IPS-20b (cell line): ENCODE data around the gene CHMP2A.

Experiments
- H3K27ac ChIP-seq: one replicate; pipeline ENCODE4 v1.5.1; 2013; ENCODE audit warnings: low read length
- H3K27me3 ChIP-seq: 2 replicates; pipeline ENCODE4 v1.6.1; 2013; ENCODE audit warnings: mild to moderate bottlenecking, low read length, inconsistent platforms; ENCODE audit not compliant: insufficient read depth
- H3K36me3 ChIP-seq: 2 replicates; pipeline ENCODE4 v1.6.1; 2013; ENCODE audit warnings: low read depth, mild to moderate bottlenecking, inconsistent platforms, low read length, moderate library complexity; ENCODE audit not compliant: insufficient read depth
- H3K4me1 ChIP-seq: 2 replicates; pipeline ENCODE4 v1.6.1; 2013; ENCODE audit warnings: mild to moderate bottlenecking, control low read depth, inconsistent platforms, low read length, moderate library complexity; ENCODE audit not compliant: insufficient read depth
- H3K4me3 ChIP-seq: 2 replicates; pipeline ENCODE4 v1.5.1; 2013; ENCODE audit warnings: mild to moderate bottlenecking, low read length, inconsistent platforms
- H3K9ac ChIP-seq: 2 replicates; pipeline ENCODE4 v1.6.1; 2013; ENCODE audit warnings: low read depth, mild to moderate bottlenecking, inconsistent platforms, low read length, moderate library complexity
- H3K9me3 ChIP-seq: 2 replicates; pipeline ENCODE4 v1.6.1; 2013; ENCODE audit warnings: mild to moderate bottlenecking, low read depth, low read length, inconsistent platforms; ENCODE audit not compliant: insufficient read depth

Gene CHMP2A

DNA sequence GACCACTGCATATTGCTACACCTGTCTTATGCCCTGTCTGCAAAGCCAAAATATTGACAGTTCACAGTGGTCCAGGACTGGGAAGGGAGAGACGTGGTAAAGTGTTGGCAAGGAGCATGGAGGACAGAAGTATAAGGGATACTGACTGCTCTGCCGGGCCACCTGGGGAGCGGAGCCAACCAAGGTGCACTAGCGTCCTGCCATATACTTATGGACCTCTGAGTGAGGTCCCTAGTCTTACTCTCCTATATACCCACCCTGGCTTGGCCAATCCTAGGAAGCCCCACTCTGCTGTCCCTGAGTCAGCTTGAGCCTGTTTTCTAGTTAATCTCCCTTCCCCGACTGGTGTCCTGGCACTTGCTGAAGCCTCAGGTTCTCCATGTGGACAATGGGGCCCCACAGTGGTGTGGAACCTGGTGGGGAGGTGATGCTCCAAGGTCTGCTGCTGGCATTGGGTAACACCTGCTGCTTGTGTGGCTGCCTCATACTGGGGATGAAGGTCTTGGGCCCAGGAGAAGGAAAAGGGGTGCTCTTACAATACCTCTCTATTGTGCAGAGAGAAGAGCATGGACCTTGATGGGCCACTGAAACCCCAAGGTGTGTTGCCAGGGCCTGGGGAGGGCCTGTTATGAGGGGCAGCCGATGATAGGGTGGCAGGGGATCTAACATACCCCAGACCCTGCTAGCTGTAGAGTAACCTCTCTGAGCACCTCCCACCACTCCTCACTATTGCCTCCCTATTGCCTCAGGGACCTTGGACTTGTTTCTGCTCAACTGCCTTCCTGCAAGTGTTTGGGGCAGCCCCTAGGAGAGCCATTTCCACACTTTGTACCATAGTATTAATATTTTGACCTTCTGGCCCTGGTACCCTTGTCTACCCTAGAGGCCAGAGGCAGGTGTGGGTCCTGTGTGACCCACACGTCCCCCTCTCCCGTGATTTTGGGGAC, 17.8 kb downstream of the CHMP2A start:
- no peak overlapping the region for H3K27ac ChIP-seq
- no peaks in the 10 kb centered on the region for H3K9me3 ChIP-seq
- peaks cover 32% of the 10 kb centered on the region for H3K27me3 ChIP-seq
- H3K4me3 ChIP-seq: peak overlapping the region; percentile 69; the same call in 1 of the 2 replicates
- no peaks in the 10 kb centered on the region for H3K36me3 ChIP-seq
- no peaks in the 10 kb centered on the region; the same call in 1 of the 2 replicates for H3K4me1 ChIP-seq
- peak overlapping the region; percentile 85; the same call in 1 of the 2 replicates for H3K9ac ChIP-seq

DNA sequence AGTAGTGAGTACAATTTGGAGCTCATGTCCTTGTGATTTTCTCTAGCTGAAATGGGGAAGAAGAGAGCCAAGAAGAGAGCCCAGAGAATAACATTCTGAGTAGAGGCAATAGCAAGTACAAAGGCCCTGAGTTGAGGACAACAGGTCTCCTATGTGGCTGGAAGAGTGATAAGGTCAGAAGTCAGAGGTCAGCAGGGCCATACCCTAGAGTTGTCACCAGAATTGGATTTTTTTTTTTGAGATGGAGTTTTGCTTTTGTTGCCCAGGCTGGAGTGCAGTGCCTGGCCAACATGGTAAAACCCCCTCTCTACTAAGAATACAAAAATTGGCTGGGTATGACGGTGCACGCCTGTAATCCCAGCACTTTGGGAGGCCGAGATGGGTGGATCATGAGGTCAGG, 19.0 kb downstream of the CHMP2A start:
- no peak overlapping the region for H3K4me3 ChIP-seq
- no peaks in the 10 kb centered on the region for H3K9me3 ChIP-seq
- H3K9ac ChIP-seq: no peak overlapping the region
- peaks cover 28% of the 10 kb centered on the region for H3K27me3 ChIP-seq
- no peak overlapping the region for H3K27ac ChIP-seq
- no peaks in the 10 kb centered on the region; the same call in 1 of the 2 replicates for H3K4me1 ChIP-seq
- no peaks in the 10 kb centered on the region for H3K36me3 ChIP-seq

DNA sequence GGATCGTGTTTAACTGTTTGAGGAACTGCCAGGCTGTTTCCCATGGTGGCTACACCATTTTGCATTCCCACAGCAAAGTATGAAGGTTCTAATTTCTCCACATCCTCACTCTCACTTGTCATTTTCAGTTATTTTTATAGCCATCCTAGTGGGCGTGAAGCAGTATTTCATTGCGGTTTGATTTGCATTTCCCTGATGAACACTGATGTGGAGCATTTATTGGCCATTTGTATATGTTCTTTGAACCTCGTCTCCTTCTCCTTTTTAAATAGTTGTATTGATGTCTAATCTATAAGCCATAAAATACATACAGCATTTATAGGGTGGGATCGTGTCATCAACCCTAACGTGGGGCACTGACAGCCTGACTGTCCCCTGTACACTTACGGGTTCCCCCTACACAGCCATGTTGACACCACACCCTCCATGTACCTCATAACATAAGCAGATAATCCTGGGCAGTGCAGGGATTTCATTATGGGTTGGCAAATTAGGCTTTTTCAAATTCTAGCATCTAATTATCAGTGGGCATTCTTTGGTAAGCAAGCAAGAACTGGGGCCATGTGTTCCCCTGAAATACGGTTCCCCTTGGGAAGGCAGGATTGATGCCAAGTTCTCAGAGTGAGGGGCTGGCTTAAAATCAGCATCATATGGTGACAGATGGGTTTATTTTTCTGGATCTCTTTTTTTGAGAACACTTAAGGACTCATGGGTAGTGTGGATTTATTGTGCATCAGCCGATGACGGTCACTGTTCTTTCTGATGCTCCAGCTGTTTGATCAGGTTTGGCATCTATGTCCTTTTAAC, 23.7 kb downstream of the CHMP2A start:
- no peak overlapping the region for H3K4me3 ChIP-seq
- H3K27ac ChIP-seq: no peak overlapping the region
- no peaks in the 10 kb centered on the region for H3K9me3 ChIP-seq
- no peaks in the 10 kb centered on the region for H3K4me1 ChIP-seq
- H3K9ac ChIP-seq: no peak overlapping the region
- peaks cover 12% of the 10 kb centered on the region for H3K27me3 ChIP-seq
- no peaks in the 10 kb centered on the region for H3K36me3 ChIP-seq

DNA sequence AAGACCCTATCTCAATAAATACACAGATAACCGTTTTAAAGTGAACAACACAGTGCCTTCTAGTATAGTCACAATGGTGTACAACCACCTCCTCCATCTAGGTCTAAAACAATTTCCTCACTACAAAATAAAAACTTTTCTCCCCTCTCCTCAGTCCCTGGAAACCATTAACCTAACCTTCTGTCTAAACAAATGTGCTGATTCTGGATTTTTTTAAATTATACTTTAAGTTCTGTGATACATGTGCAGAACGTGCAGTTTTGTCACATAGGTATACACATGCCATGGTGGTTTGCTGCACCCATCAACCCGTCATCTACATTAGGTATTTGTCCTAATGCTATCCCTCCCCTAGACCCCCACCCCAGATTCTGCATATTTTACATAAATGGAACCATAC, 25.5 kb downstream of the CHMP2A start:
- no peaks in the 10 kb centered on the region for H3K9me3 ChIP-seq
- H3K4me1 ChIP-seq: no peaks in the 10 kb centered on the region
- no peaks in the 10 kb centered on the region for H3K36me3 ChIP-seq
- H3K9ac ChIP-seq: no peak overlapping the region
- no peak overlapping the region for H3K27ac ChIP-seq
- peaks cover 12% of the 10 kb centered on the region for H3K27me3 ChIP-seq
- H3K4me3 ChIP-seq: no peak overlapping the region

DNA sequence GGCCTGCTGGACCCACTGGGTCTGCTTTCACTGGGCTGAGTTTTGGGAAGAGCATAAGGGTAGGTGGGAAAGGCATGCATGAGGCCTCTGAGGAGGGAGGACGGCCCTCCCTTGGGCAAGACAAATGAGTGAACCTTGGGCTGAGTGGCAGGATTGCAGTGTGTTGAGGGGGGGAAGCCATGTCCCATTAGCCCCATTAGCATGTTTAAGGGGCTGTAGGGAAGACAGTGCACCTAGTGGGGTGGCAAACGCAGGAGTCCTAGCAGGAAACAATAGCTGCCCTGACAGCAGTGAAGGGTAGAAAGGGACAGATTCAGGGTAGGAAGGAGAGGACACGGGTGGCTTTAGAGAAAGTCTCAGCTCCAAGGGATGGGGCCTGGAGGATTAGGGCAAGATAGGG, 32.2 kb downstream of the CHMP2A start:
- Histone ChIP-seq H3K27ac (no peak overlapping the region), H3K9ac (no peak overlapping the region), H3K4me1 (peaks cover 14% of the 10 kb centered on the region; the same call in 1 of the 2 replicates), H3K36me3 (no peaks in the 10 kb centered on the region), H3K27me3 (no peaks in the 10 kb centered on the region), H3K9me3 (no peaks in the 10 kb centered on the region), H3K4me3 (no peak overlapping the region)

DNA sequence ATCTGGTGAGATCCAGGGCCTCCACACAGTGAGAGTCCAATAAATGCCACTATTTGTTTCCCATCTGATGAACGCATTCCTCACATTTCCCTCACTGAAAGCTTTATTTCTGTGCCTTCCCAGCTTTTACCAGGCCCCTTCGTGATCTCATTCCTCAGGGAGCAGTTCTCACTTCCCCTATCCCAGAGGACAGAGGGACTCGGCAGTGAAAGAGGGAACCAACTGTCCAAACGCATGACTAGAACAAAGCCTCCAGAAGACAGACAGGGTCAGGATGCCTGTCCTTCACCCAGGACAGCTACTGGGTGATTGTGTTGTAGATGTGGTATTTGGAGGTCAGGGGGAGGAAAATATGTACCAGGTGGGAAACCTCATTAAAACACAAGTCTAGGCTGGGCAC, 33.3 kb downstream of the CHMP2A start:
- Histone ChIP-seq H3K36me3 (peaks cover 3% of the 10 kb centered on the region; the same call in 1 of the 2 replicates), H3K9ac (peak overlapping the region; percentile 21; the same call in 1 of the 2 replicates), H3K4me1 (peaks cover 14% of the 10 kb centered on the region; the same call in 1 of the 2 replicates), H3K9me3 (no peaks in the 10 kb centered on the region), H3K27ac (no peak overlapping the region), H3K27me3 (no peaks in the 10 kb centered on the region), H3K4me3 (no peak overlapping the region)

DNA sequence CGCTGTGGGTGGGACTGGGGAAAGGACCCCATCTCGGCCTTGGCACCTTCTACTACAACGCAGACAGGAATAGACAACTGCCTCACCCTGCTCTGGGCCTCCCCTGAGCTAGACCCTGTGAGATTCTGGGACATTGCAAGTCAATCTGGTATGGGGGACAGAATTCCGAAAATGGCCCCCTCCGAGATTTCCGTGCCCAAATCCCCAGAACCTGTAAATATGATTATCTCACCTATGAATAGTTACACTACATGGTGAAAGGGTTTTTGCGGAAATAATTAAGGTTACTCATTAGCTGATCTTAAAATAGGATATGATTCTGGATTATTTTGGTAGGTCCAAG, 34.7 kb downstream of the CHMP2A start:
- Histone ChIP-seq H3K36me3 (peaks cover 4% of the 10 kb centered on the region; the same call in 1 of the 2 replicates), H3K27me3 (no peaks in the 10 kb centered on the region), H3K4me1 (peaks cover 26% of the 10 kb centered on the region; the same call in 1 of the 2 replicates), H3K27ac (no peak overlapping the region), H3K9ac (peak overlapping the region; percentile 93; the same call in 1 of the 2 replicates), H3K9me3 (no peaks in the 10 kb centered on the region), H3K4me3 (peak overlapping the region; percentile 73)

DNA sequence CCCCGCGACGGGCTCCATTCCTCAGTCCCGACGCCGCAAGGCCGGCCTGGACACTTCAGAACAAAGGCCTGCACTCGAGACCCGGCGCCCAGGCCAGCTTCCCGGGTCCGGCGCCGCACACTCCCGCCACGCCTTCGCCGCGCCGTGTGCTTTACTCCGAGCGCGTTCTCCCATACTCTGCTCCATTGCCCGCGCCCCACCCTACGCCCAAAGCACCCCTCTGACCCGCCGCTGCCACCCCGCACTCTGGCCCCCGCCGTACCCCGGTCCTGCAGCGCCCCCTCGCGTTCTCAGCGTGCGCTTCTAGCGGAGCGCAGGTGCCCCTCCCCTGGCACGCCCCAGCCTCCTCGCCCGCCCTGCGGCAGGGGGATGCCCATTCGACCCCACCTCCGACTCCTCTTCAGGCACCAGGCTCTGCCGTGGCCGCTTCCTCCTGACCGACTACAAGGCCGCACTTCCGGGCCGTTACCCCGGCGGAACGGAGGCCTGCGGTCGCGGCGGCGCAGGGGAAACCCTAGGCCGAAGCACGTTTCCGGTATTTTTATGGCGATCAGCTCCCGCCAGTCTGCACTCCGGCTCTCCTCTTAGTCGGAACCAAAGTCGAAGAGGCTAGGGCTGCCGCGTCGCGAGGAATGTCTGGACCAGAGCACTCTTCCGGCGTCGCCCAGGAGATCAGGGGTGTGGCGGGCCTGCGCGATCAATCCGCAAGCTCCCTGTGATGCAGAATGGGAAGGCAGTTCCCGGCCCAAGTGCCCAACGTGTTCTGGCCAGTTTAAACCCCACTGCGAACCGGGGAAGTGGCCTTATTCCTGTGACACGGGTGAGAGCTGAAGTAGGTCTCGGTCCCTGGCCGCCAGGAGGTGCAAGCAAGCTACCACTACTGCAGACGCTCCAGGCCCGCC, 35.3 kb downstream of the CHMP2A start, which contains the start of gene ZBTB45:
Gene ZBTB45, minus strand, starts transcription at position 456 of the 902 bp plus-strand sequence. CDS start 2,137 bp downstream, outside the sequence.
- Histone ChIP-seq H3K4me1 (peaks cover 27% of the 10 kb centered on the region; the same call in 1 of the 2 replicates), H3K27ac (peak within 1 kb of the TSS; percentile 74), H3K9ac (peak within 1 kb of the TSS; percentile 93)

DNA sequence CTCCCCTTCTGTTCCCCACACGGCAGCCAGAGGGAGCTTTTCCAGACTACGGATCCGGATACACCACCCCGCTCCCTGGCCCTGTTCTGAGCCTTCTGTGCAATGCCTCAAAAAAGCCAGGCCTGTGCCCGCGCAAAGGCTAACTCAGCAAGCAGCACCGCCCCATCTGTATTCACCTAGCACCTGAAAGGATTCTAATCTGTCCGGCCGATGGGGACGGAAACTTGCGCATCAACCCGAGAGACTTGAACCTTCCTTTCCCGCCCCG, 35.9 kb downstream of the CHMP2A start:
- H3K36me3 ChIP-seq: peaks cover 4% of the 10 kb centered on the region; the same call in 1 of the 2 replicates
- H3K27ac ChIP-seq: peak overlapping the region; percentile 74
- H3K4me1 ChIP-seq: peaks cover 30% of the 10 kb centered on the region; the same call in 1 of the 2 replicates
- H3K27me3 ChIP-seq: no peaks in the 10 kb centered on the region
- no peaks in the 10 kb centered on the region for H3K9me3 ChIP-seq
- H3K4me3 ChIP-seq: peak overlapping the region; percentile 73
- peak overlapping the region; percentile 93 for H3K9ac ChIP-seq

More for the DNA sequence above, 35.3 kb downstream of the CHMP2A start, which contains the start of gene ZBTB45:
- Histone ChIP-seq H3K36me3 (peaks cover 4% of the 10 kb centered on the region; the same call in 1 of the 2 replicates), H3K4me3 (peak within 1 kb of the TSS; percentile 73), H3K27me3 (no peaks in the 10 kb centered on the region), H3K9me3 (no peaks in the 10 kb centered on the region)

DNA sequence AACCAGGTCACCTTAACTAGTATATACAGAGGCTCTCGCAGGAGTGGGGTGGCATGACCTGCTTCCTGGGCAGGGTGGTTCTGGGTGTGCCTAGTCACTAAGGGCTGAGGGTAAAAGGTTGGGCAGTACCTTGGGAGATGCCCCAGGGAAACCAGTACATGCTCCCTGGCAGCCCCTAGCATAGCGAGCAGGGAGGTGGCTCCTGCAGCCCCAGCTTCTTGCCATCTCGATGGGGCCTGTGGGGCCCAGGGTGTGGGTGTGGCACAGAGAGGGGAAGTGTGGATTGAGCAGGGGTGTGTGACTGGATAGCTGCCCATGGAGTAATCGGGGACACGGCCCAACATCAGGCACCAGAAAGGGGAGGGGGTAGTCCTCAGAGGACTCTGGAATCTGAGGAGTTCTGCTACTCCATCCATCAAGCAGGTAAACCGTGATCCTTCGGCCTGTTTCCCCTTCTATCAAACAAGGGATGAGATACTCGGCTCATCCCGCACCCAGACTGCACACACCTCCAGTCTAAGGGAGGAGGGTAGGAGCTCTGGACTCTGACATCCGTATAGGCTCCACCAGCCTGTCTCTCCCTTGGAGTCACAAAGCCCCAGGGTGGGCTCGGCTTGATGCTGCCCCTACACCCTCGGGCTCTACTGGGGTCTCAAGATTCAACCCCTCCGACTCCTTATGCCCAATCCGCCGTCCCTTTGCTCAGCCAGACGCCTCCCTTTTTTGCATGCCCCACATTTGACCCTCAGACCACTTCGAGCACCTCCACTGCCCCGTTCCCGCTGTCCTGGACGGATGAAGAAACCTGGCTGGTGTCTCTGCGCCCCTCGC, 36.4 kb downstream of the CHMP2A start:
- H3K36me3 ChIP-seq: peaks cover 4% of the 10 kb centered on the region; the same call in 1 of the 2 replicates
- H3K27me3 ChIP-seq: no peaks in the 10 kb centered on the region
- H3K9me3 ChIP-seq: no peaks in the 10 kb centered on the region
- H3K27ac ChIP-seq: peak overlapping the region; percentile 4
- peaks cover 30% of the 10 kb centered on the region; the same call in 1 of the 2 replicates for H3K4me1 ChIP-seq
- peak overlapping the region; percentile 73 for H3K4me3 ChIP-seq
- H3K9ac ChIP-seq: peak overlapping the region; percentile 93
